Cerebellar nuclear complex (tissue), 1 donor: Measurements from ENCODE around the gene EIF3L.
A peak's percentile ranks its signal among the peaks of the same experiment; 100 is the strongest.

Experiments
- DNase-seq, 2 experiments: peaks; one replicate each; lab custom pipeline; 2025; lab: John Stamatoyannopoulos, UW

Gene EIF3L

DNA sequence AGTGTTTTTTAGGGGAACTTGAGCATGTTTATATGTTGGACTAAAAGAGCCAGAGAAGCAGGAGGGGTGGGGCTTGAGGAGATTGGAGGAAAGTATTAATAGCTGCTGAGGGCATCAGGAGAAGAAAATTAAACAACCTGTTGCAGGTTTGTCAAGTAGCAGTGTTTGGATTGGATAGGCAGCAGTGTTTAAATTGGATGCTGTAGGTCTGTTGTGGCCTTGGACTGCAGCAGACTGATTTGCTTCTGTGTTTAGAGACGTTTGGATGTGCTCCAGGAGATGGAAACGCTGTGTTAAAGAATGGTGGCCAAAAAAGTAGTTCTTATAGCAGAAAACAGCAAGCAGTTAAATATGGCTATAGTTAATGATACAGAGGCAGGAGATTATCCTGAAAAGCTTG is 5.7 kb downstream of the EIF3L start:
- DNase-seq: no peak

DNA sequence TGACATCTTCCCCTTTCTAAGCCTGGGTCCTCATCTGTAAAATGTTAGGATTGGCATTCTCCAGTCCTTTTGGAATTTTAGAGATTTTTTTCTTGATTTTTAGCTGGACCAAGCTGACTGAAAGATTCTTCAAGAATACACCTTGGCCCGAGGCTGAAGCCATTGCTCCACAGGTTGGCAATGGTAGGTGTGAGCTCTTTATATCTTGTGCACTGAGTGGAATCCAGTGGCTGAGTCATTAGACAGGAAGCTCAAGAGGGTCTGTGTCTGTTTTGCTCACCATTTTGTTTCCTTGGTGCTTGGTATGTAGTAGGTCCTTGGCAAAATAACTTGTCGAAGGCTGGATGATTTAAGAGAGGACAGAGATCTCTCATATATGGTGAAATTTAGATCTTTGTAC is 6.2 kb downstream of the EIF3L start:
- DNase-seq: no peak

DNA sequence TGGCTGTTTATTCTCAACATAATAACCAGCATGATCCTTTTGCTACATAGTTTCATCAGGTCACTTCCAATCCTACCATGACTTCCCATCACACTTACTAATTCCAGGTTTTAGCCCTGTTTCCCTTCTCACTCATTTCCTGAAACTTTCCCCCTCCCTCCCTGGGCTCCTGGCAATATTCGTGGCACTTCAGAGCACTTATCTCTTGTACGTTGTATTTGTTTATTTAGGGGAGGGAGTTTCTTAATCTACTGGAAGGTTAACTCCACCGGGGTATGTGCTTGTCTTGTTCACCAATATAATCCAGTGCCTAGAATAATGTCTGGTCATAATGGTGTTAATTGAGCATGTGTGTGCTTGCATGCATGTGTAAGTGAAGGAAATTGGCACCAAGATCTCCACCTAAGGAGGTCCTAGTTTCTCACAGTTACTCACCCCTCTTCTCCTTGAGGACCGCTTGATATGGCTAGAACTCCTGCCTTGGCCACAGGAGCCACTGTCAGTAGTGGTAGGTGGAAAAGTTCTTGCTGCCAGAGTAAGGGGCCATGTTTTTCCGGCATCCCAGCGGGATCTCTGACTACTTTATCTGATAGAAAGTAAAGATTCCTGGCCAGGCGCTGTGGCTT is 11.7 kb downstream of the EIF3L start:
- DNase-seq: no peak

DNA sequence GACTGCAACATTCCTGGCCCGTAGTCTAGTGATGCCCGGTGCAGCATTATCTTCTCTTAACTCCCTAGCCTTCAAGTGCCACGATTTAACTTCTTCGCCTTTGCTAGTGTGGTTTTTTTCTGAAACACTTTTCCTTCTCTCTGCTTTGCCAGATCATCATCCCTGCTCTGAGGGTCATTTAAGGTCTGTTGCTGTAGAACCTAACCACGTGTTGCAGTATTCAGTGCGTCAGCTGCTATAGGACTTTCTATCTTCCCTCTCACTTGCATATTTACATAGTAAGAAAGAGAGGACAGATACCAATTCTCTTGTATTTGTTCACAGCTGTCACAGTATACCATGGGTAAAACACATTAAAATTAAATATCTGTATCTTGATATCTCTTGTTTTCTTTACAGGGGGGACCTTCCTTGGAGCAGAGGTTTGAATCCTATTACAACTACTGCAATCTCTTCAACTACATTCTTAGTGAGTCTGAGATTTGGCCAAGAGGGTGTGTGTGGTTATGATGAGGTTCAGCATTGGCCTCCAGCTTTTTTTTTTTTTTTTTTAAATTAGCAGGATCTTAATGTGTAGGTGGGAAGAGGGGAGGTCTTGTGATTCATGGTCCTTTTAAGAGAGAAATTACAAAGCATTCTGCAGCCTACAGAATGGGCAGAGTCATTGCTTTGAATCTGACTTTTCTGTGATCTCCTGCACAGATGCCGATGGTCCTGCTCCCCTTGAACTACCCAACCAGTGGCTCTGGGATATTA is 13.5 kb downstream of the EIF3L start:
- DNase-seq: no peak

DNA sequence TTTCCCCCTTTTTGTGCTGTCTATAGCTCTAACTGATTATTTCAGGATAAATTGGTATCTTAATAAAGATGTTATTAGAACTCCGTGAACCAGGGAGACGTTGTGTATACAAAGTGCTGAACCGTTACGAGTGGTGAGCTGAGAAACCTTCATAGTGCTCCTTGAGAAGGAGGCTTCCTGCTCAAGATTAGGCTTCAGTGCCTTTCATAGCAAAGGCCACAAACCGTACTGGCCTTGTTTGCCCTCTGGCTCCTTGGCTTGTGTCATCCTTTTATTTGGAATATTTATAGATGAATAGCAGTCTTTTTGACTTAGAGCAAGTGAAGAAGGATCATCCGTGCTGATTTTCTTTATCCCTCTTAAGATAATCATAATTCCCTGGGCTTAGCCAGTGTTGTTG is 16.3 kb downstream of the EIF3L start:
- no peak for DNase-seq

DNA sequence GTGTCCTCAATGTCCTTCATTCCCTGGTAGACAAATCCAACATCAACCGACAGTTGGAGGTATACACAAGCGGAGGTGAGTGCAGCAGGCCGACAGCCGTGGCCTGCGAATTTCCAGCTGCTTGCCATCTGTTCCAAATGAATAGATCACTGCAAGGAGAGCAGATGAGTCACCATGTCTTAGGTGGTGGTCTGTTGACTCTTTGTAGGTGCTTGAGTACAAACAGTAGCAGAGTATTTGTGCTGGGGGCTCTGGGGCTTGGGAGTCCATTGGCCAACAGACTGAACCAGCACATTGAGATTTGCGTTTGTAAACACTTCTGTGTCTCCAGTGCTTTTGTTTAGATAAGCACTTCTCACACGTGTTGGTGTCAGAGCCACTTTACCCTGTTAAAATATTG is 21.1 kb downstream of the EIF3L start:
- no peak for DNase-seq

DNA sequence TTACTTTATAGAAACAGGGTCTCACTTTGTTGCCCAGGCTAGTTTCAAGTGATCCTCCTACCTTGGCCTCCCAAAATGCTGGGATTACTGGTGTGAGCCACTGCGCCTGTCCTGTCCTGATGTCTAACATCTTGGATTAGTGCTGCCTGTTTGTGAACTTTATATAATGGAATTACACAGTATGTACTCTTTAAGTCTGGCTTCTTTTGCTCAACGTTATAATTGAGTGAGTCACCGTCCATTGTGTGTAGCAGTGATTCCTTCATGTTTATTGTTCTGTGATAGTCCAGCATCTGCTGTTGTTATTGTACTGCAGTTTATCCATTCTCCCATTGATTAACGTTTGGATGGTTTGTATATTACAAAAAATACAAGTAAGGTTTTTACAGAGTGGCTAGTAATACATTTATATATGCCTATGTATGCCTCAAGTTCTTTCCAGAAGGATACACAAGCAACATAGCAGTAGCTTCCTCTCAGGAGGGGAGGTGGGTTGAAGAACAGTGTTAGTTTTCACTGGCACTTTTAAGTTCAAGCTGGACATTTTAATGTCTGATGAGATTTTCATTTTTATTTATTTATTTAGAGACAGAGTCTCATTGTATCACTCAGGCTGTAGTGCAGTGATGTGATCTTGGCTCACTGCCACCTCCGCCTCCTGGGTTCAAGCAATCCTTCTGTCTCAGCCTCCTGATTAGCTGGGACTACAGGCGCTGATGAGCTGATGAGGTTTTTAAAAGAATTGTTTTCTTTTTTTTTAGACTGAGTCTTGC is 31.6 kb downstream of the EIF3L start:
- DNase-seq: no peak

DNA sequence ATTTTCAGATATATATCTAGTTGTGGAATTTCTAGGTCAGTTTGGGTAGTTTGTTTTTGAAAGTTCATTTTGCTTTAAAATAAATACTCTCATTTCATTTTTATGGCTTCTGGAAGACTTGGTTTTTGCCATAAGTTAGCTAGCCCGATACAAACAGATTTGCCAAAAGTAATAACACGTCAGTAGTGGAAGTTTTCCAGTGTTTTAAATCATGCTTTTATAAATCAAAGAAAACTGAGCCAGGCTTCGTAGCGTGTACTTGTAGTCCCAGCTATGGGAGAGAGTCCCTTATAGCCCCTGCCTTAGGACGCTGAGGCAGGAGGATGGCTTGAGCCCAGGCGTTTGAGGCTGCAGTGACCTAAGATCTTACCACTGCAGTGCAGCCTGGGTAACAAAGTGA is 35.2 kb downstream of the EIF3L start:
- no peak for DNase-seq

DNA sequence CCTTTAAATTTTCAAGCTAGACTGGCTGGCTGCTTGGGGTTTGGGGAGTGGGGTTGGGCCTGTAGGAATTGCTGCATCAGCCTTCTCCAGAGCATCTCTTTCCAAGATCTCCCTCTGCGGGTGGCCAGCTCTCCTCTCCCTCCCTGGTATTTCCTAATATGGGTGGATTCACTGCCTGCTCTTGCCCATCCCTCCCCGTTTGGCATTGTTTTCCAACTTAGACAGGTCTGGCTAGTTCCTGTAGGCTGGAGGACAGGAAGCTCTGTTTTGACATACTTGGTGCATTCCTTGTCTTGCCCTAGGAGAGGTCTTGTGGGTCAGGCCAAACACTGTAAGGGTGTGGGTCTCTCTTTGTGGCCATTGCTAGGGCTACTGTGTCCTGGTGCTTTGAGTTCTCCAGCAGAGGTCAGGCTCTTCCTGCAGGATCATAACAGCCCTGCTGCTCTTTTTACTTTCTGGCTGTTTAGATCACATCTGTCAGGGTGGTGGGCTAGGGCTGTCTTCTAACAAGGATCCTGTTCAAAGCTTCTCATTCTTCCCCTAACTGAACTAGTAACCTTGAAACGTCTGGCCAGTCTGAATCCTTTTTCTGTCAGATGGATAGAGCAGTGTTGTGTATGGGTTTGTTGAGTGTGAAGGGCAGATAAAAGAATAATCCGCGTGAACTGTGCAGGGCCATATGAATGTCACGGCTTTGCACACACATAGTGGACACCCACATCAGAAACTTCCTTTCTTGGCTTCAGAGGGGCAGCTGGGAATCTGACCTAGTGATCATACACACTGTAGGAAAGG is 38.6 kb downstream of the EIF3L start:
- DNase-seq: no peak

DNA sequence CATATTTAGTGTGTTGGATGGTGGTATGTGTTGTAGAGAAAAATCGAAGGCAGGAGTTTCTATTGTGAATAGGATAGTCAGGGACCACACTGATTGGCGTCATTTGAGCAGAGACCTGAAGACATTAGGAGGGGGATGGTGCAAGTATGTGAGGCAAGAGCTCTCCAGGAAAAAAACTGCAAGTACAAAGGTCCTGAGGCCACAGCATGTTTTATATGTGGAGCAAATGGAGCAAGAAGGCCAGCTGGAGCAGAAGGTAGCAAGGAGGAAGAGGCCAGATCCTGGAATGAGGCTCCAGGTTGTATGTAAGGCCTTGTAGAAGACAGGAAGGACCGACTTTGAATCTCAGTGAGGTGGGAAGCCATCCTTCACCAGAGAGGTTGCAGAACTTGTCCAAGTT is 42.7 kb downstream of the EIF3L start:
- no peak for DNase-seq

DNA sequence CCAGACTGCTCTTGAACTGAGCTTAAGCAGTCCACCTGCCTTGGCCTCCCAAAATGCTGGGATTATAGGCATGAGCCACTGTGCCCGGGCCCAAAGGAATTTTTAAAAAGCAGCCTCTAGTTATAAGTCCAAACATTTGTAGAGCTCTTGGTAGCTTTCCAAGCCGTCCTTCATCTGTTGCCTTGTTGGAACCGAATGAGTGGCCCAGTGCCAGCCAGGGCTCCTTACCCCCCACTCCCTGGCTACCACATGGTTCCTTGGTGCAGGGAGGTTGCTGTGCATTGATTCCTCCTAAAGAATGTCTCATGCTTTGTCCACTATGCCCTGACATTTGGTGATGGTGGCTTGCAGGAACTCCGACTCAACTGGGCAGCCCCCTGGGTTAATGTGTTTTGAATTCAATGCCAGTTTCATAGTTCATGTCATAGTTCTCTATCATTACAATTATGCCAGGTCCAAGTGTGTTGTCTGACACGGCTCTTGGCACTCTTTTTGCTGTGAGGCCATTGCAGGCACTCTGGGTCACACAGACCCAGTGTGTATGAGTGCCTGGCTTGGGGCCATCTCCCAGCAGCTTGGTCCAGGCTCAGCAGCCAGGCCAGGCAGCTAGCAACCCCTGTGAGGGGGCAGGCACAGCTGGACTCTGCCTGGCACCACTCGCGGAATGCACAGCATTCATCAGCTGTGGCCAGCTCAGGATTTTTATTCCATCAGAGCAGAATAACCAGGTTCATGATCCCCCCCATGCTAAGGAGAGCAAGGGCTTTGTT is 43.5 kb downstream of the EIF3L start:
- no peak for DNase-seq

DNA sequence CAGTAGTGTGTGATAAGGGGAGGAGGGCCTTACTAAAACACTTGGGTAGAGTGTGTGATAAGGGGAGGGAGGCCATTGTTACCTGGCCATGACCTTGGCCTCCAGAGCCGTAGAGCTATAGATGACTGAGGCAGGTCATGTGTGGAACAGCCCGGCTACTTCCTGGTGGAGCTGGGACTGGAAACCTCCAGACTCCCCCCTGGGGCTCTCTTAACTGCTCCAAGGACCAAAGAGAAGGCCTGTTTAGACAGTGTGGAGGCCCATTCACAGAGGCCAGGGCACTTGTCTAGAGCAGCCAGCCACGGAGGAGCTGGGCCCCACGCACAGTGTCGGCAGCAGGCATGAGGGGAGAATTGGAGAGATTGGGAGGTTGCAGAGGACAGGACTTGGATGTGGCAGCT is 44.4 kb downstream of the EIF3L start:
- no peak for DNase-seq

DNA sequence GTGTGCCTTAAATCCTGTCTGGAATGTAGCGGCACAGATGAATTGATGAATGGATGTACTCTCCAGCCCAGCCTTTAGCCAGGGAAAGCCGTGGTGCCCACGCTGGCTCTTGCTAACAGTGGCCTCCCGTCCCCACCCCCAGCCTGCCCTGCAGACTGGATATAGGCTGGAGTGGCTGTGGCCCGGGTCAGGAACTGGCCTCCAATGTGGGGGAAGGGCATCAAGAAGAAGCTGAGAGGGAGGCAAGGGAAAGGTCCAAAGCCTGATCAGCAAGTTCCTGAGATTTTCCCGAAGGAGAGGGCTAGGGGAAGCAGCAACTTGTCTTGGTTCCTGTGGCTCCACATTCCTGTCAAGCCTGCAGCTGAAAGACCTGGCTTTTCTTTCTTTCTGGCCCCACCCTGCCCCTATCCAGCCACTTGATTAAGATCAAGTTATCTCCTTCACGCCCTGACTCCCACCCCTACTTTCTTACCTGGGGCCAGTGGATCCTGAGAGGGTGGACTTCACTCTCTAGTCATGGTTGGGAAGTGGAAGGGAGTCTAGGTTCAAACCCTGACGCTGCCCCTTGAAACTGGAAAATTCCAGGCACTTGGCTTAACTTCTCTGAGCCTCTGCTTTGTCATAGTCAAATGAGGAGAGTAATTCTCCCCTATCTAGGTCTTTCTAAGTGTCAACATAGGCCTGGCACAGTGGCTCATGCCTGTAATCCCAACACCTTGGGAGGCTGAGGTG is 45.9 kb downstream of the EIF3L start:
- no peak for DNase-seq

DNA sequence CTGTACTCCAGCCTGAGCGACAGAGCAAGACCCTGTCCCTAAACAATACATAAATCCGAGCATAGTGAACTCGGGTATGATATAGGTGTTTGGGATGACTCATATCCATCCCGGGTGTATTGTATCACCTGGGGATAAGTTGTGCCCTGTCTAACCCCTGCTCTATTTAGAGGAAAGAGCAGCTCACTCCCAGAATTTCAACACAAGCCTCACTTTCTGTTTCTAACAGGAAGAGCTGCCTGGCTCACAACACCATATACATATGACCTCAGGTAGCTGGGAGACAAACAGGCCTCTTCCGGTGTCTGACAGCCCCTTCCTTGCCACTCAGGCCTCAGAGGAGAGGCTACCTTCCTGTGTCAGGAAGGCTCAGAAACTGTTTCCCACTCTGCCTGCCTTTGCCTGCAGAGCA is 47.0 kb downstream of the EIF3L start:
- no peak for DNase-seq

DNA sequence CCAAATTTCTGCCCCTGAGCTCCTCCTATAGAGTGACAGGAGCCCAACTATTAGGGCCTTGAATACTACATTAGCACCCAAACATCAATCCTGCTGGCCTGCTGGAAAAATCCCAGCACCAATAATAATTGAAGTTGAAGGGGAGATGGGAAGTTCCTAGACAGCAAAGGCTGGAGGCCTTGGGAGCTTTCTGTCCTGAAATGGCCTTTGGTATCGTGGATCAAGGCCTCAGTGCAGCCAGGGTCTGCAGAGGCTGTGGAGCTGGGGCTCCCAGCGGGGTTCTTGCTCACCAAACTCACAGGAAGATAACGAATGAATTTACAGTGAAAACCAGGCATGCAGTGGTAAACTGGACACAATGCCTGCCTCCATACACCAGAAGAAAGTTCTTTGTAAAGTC is 47.7 kb downstream of the EIF3L start:
- DNase-seq: no peak

DNA sequence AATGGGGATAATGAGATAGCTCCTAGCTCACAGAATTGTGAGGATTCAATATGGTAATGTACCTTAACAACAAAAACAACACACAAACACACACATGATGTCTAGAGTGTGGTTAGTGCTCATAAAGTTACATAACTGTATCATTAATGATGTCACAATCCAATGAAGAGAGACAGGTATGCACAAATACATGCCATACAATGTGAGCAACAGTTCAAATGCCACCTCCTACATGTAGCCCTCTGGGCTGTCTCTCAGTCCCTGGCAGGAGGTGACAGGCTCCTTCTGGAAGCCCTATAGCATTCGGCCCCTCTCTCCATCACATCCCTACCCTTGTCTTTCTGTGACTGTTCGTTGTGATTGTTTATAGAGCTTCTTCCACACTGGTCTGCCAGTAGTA is 48.6 kb downstream of the EIF3L start:
- no peak for DNase-seq

DNA sequence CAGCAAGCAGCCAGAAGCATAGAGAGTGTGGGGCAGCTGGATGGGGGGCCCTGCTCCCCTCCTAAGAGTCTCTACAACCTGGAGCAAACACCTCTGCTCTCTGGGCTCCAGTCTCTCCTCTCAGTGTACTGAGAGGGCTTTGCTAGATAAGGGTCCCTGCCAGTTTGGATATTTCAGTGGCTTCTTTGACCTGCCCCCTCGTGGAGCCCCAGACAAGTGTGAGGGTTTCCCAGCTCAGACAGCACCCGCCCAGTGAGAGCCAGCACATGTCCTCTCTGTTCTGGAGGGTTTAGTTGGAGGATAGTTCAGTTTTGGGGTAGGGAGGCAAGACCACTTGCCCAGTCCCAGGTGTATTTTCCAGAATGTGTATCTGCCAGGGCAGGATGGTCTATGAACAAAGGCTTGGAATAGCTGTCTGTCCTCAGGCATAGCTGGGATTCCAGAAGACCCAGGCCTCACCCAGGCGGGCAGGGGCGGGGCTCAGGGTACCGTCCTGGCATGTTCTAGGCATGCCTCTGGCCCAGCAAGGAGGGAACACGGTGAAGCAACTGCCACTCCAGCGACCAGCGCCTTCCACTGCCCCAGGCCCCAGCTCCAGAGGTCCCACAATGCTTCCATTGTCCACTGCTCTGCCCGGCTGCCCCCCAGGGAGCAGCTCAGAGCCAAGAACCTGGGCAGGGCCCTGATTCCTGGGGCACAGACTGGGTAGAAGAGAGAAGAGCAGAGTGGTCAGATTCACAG is 49.4 kb downstream of the EIF3L start:
- no peak for DNase-seq

DNA sequence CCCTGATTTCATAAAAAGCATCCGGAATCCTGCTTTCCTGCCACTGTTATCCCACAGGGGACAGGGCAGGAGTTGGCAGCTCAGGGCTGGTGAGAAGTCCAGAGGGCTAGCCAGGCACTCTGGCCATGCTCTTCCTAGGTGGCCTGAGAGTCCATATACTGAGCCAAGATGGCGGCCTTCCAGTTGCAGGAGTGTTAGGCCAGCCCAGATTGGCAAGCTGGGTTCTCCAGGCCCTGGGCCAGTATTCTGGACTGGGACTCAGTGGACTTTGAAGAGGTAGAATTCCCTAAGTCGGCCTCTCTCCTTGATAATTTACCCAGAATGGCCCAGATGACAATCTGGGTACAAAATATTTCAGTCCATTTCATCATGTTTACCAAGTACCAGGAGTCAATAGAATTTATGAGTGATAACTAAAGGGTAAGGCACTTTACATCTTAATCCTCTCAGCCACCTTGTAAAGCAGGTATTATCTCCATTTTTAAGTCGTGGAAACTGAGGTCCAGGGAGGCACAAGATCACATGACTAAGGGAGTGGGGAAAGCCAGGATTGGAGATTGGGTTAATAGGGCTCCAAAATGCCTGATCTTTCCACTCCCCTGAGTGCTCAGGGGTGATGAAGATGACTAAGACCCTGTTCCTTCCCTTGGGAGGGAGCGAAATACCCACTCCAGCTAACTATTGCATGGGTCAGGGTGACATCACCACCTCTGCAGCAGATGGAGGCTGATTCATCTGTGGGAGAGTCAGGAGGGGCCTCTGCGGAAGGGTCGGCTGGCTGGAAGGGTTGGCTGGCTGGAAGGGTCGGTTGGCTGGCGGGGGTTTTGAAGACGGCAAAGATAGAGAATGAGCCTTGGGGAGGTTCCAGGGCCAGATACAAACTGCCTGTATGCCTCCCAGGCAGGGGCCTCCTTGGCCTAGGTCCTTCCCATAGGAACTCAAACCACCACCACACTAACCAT is 55.6 kb downstream of the EIF3L start:
- DNase-seq: peak; percentile 31 to 48
